ENCODE data around the gene DUSP1.

Gene DUSP1

DNA sequence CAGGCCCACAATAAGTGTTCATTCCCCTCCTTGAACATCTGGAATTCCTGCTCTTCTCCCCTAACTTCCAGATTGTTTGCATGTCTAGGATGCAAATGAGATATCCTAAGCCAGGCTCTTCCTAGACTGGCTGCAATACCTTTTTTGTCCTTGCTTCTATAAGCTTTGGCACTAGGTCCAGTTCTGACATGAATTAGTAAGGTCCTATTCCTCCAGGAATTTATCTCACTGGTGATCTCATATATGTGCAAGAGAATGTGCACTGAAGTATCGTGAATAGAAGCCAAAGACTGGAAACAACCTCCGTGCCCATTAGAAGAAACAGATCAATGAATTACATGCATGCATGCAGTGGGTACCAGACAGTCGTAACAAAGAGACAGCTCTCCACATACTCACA lies 25.2 kb downstream of the DUSP1 start:
- DNase-seq (ENCODE audit: low spot score), result no peak
- no peak for FAIRE-seq

DNA sequence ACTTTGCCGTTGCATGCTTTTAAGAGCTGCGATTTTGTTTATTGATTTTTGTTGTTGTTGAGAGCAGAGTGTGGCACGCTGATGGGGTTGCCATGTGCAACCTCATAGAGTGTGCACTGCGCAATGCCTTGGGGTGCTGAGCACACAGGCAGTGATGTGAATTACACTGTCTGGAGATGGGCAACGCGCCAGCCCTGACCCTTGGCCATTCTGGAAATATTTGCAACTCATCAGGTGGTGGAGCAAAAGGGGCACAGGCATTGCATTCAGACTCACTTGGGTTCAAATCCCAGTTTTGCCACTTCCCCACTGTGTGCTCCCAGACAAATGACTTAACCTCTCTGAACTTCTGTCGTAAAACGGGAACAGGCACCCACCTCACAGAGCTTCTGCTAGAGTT lies 25.6 kb downstream of the DUSP1 start:
- FAIRE-seq (no peak), DNase-seq (ENCODE audit: low spot score) (no peak)

DNA sequence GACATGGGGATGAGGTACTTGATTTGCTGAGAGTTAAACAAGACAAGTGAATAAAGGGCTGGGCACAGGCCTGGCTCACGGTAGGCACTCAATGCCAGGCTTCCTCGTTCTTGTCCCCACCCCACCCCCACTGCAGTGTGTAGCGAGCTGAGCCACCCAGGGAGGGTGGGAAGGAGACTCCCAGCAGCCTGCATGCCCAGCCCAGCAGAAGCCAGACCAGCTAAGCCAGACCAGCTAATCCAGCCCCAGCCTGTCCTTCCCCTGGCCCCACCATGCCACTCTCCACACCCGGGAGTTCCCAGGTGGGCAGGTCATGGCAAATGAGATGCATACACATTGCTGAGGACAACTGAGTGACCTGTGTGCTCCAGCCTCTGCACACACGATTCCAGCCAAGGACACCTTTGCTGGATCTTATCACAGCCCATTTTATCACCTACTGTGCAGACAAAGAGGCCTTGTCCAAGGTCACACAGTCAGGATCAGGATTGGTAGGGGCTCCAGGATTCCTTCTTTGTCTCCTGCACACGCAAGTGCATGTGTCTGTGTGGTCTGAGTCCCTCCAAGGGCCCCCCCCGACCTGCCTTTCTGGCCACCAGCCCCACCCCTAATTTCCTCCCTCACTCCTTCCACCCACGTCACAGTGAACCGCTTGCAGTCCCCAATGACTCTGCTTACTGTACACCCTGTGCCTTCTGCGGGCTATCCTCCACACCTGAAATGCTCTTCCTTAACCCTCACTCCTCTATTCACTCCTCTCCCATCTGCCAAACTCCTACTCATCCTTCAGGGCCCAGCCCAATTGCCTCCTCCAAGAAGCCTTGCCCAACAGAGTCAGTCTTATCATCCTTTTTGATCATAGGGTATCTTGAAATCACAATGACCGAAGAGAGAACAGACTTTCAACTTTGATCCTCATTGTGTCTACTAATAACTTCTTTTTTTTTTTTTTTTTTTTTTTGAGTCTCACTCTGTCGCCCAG lies 26.6 kb downstream of the DUSP1 start:
- FAIRE-seq (no peak), DNase-seq (ENCODE audit: low spot score) (no peak)

DNA sequence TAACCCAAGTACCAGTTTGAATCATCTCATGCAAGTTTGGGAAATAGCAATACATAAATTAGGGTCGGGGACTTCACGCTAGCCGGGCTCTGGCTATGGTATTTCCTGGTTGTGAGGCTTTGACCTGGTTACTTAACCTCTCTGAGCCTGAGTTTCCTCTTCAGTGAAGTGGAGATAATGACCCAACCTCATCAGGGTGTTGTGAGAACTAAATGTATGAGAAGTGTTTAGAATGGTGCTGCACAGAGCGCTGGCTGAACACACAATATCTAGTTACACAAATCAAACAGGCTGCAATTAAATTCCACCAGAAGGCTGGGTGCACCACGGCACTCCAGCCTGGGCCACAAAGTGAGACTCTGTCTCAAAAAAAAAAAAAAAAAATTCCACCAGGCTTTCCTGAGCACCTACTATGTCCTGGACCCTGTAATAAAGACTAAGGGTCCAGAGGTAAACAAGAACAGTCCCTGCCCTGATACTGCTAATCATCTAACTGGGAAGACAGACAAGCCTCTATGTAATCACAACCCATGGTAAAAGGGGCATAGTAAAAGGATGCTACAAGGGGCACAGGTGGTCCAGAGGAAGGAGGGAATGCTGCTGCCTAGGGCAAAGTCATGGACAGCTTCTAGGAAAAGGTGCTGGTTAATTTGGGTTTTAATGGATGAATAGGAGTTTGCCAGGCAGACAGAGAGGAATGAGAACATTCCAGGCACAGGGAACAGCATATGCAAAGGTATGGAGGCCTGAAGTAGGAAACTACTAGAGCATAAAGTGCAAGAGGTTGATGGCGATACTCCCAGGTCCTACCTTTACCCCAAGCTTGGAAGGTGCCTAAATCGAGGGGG lies 27.7 kb downstream of the DUSP1 start:
- FAIRE-seq (no peak), DNase-seq (ENCODE audit: low spot score) (no peak)

DNA sequence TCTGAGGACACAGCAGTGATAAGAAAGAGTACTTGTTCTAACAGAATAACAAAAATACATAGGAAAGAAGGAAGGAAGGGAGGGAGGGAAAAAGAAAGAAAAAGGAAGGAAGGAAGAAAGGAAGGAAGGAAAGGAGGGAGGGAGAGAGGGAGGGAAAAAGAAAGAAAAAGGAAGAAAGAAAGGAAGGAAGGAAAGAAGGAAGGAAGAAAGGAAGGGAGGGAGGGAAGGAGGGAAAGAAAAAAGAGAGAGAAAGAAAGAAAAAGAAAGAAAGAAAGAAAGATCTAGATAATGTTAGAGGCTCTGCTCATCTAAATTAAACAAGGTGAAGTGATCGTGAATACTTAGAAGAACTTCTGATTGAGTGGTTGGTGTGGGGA lies 29.8 kb downstream of the DUSP1 start:
- DNase-seq (ENCODE audit: low spot score), result no peak
- FAIRE-seq, result no peak

DNA sequence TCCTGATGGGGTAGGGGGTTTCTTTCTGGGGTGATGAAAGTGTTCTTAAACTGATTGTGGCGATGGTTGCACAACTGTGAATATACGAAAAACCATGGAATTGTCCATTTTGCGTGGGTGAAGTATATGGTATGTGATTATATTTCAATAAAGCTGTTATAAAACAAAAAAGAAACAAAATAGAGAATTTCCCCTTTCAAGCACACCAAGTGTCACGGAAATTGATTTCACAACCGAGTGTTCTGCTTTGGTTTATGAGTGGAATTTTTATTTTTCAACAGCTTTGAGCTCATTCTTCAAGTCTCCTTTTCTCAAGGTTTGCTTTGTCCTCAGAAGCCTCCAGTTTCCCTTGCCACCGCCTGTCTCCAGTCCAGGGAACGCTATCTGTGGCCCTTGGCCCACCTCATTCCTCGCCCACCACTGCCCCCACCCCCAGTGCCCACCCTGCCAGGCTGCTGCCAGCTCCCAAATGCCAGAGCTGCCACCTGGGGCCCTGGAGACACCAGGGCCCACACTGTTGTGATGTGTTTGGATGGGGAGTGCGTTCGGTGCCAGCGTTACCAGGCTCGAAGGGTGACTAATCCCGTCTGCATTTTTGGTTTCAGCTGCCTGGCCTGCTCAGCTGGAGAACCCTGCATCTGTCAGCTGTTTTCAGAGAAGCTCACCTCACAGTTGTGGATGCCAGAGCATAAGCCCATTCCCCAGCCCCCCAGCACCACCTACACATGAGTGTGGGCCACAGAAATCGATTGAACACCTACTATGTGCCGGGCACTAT lies 30.4 kb downstream of the DUSP1 start:
- FAIRE-seq, result peak; percentile 82
- peak; percentile 89 for DNase-seq (ENCODE audit: low spot score)

DNA sequence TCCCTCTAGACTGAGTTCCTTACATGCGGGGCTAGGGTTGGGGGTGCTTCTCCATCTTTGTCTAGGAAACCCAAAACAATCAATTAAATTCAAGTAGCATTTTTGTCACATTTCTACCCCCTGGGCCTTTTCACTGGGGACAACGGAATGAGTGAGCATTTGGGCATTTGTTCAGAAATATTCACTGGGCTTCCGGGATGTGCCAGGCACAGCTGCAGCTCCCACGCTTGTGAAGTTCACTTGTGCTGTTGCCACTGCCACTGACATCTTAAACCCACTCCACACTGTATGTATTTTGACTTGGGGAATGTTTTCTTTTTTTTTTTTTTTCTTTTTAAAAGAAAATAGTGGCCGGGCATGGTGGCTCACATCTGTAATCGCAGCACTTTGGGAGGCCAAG lies 31.6 kb downstream of the DUSP1 start:
- FAIRE-seq (no peak), DNase-seq (ENCODE audit: low spot score) (no peak)

DNA sequence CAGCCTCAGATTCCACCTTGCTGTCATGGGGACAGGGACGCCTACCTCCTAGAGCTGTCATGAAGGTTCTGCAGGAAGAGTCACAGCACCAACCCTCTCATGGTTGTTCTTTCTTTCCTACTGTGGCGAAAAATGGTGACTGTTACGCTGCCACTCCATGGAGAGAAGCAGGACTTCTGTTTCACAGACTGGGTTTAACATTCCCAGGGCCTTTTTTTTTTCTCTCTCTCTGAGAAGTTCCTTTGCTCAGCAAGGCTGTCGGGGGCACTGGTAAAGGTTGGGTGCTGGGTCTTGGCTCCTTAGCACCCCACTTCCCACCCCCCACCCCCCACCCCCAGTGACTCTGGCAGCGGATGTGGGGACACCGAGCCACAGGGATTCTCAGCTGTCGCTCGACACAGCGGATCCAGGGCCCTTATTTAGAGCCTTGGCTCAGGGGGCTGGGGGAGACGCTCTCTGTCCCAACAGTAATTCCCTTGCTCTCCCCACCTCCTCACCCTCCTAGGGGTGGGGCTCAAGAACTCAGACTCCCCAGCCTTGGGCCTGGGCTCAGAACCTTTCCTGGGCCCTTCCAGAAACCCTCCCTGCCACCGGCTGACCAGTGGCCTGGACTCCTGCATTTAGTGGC lies 34.4 kb downstream of the DUSP1 start:
- DNase-seq (ENCODE audit: low spot score), result no peak

DNA sequence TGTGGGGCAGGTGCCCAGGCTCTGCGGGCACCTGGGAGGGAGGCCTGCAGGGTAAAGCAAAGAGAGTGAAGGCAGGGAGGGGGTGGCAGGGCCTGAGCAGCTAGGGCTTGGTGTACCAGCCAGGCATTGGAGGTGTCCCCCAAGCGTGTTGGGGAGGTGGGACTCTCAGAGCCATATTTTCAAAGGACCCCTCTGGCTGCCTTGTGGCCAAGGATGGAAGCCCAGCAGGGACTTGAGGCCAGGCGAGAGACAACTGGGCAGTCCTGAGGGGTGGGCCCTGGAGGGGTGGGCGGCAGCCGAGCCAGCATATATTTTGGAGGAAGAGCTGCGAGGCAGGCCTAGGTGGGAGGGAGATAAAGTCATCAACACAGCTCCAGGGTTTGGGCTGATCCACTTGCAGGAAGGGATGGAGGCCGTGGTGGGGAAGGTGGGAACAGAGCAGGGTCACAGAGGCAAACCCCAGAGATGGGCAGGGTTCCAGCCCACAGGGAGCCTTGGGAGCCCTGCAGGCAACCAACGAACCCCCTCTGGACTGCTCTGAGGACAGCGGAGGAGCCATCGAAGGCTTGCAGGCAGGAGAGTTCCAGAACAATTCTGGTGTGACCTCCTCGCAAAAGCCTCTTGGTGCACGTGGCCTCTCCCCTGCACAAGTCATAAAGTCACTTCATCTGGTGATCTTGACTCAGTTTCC lies 35.7 kb downstream of the DUSP1 start:
- DNase-seq (ENCODE audit: low spot score) (no peak), FAIRE-seq (no peak)

More for the DNA sequence above, 34.4 kb downstream of the DUSP1 start:
- FAIRE-seq, result no peak

DNA sequence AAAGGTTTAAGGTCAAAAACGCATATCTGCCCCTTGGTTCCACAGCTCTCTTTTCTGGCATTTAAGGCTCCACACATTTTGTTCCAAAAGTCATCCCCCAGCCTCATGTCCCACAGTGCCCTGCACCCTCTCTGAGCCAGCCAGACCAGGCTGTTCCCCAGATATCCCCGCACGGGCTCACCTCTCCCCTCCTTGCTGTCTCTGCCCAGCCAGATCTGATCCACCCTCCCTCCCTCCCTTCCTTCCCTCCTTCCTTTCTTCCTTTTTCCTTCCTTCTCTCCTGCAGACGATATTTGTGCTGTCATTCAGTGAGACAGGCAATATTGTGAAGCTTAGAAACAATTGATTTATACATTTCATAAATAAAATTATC lies 37.0 kb downstream of the DUSP1 start:
- no peak for FAIRE-seq
- DNase-seq (ENCODE audit: low spot score), result peak; percentile 49

DNA sequence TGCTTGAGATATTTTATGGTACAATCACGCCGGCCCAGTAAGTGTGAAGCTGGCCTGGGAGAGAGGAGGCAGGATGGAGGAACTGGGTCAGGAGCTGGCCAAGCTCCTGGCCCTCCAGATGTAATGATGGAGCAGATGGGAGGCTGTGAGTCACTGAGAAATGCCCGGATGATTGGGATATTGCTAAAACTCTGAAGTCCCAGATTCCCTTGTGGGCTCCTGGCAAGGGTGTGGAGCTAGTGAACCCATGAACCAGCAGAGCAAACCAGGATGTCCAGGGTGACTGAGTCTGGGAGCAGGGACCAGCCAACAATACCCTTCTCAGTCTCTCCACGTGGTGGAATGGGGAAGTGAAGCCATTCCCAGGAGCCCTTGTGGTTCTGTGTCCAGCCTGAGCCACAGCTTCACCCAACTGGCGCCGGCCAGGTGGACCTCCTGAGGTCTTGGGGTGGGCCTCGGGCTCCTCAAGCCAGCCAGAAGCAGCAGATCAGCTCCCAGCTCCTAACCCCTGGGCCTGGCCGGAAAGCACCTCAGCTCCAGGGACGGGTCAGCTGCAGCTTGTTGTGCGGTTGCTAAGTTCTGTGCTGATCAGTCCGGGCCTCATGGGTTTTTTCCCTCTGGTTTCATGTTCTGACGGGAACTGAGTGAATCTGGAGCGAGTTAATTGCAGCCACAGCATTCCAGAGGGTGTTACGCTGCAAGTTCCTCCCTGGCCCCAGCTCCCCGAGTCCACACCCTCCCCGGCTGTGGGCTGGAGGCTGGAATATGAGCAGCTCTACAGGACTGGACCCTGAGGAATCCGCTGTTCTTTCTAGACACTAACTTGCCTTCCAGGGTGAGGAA lies 37.6 kb downstream of the DUSP1 start:
- FAIRE-seq, result no peak
- peak; percentile 85 for DNase-seq (ENCODE audit: low spot score)

DNA sequence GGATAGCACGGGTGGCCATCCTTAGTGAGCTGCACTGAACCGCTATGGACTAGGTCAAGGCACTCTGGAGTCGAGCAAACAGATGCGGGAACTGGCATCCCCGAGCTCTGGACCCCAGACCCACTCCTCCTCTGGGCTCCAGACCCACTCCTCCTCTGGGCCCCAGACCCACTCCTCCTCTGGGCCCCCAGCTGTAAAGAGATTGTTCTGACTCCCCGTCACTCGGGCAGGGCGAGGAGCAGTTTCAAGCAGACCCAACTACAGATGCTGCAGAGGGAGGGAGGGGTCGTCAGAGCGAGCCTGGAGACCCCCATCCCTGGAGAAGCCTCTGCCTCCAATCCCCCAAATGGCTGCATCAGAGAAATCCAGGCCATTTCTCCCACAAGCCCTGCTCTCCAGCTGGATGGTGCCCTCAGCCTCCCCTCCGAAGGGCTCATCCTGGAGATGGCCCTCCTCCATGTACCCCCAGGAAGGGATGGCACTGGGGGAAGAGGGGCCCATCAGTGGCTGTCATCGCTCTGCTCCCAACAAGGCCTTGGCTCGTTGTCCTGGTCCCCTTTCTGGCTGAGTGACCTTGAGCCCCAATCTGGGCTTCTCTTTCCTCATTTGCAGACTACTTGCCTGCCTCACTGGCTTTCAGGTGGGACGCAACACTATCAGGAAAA lies 38.7 kb downstream of the DUSP1 start:
- DNase-seq (ENCODE audit: low spot score), result no peak
- FAIRE-seq, result no peak

DNA sequence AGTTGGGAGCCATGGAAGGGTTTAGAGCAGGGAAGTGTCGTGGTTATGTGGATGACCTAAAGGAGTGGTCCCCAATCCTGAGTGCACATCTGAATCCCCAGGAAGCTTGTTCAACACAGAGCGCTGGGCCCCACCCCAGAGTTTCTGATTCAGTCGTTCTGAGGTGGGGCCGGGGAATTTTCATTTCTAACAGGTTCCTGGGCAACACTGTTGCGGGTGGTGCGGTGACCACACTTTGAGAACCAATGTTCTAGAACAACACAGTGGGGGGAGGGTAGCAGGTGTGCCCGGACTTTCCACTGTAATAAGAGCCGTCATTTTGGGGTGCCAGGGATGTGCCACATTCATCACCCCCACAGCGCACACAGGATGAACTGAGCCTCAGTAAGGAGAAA lies 39.3 kb downstream of the DUSP1 start:
- no peak for DNase-seq (ENCODE audit: low spot score)
- FAIRE-seq, result no peak

DNA sequence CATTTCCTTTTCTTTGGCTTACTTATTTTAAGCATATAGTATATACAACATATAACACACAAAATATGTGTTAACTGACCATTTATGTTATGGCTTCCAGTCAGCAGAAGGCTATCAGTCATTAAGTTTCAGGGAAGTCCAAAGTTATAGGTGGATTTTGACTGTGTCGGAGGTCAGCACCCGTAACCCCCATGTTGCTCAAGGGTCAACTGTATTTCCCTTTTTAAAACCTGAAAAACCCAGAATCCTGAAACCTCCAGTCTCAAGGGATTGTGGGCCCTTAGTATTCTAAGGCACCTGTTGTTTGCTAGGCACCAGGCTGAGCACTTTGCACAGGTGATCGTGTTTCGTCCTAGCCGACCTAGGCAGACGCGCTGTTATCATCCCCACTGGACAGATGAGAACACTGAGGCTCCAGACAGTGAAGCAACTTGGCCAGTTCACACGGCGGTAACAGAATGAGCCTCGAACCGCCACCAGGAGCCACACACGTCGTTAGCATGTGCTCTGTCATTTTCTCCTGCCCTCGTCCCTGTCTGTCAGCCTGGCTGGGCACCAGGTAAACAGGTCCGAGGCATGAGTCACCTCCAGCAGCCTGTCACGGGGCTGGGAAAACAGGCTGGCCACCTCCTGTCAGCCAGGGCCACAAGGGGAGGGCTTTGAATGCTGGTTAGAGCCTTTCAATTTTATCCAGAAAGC lies 39.9 kb downstream of the DUSP1 start:
- peak; percentile 87 for FAIRE-seq
- DNase-seq (ENCODE audit: low spot score), result peak; percentile 71

DNA sequence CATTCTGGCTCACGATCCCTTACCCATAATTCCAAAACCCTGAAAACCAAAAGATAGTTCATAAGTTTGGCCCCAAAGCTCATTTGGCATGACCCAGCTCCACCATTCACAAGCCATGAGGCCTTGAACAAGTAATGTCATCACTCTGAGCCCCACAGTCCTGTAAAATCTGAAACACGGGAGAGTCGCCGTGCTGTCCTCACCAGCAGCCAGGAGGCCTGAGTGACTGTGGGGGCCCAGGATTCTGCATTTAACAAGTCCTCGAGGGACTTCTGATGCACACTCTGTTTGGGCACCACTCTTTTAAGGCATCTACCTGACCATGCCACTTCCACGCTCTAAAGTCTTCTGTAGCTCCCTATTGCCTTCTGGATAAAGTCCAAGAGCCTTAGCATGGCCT lies 40.8 kb downstream of the DUSP1 start:
- DNase-seq (ENCODE audit: low spot score), result no peak
- no peak for FAIRE-seq

DNA sequence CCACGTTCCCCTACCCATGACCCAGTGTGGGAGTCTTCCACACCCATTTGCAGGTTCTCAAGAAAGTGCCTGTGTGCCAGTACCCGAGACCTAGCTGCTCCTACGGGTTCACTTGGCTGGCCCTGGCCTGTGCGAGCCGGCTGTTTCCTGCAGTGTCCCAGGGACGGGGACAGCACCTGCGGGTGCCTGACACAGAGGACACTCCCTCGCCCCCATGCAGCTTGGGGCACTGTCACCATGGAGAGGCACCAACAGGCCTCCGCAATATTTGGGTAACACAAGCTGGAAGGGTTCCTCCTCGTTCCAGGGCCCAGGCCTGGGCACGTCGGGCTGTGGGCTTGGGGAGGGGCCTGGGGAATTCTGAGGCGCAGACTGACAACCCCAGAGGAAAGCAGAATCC lies 41.4 kb downstream of the DUSP1 start:
- FAIRE-seq (no peak), DNase-seq (ENCODE audit: low spot score) (no peak)

DNA sequence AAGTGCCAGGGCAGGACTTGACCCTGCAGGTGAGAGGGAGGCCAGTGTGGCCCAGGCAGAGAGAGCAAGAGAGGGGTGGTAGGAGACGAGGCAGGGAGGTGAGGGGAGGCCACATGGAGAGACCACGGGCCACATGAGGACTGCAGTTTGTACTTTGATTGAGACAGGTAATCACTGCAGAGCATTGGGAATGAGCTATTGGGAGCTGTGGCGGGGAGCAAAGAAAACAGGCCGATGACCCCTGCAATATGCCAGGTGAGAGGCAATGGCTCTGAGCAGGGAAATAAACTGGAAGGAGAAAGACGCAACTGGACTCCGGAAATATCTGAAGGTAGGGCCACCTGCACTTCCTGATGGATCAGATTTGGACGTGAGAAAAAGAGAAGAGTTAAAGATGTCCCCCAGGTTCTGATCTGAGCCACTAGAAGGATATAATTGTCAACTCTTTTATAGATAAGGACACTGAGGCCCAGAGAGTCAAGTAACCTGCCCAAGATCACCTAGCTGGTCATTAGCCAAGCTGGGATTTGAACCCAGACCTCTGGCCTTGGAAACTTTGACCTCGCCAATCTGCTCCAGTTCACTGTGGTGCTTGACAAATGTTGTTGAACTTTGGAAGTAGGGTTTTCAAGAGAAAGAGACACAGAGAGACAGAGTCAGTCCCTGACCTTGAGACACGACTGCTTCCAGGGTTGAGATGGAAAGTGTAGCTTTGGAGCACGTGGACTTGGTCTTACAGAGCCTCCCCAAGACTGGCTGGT lies 42.3 kb downstream of the DUSP1 start:
- DNase-seq (ENCODE audit: low spot score), result no peak
- peak; percentile 23 for FAIRE-seq

DNA sequence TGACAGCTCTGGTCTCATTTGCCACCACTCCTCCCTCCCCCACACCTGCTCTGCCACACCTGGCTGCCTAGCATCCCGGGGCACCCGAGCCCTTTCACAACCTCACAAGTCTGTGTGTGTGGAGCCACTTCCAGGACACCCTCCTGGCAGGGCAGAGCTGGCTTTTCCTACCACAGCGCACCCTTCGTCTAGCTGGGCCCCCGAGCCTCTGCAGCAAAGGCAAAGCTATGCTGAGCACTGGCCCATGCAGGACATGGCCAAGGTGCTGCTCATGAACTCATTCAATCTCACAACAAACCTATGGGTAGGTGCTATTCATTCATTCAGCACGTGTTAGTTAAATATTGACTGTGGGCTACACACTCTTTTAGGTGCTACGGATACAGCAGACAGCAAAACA lies 43.4 kb downstream of the DUSP1 start:
- DNase-seq (ENCODE audit: low spot score) (no peak), FAIRE-seq (no peak)
